K562 (cell line): ENCODE data around the gene ANKH. TPM values are rescaled to one million over a fixed set of nuclear protein-coding genes. Genes with fewer than 3 reads are reported as not detected.

Experiments used
- ATAC-seq: fragments of 200-7000 bp; cut with Tn5 transposase; 3 replicates; pipeline ENCODE4 v1.9.1; 2020; ENCODE audit warnings: moderate library complexity
- BruUV-seq: library from RNA; stranded (reverse); fragments of 400-500 nt; replicated peaks from 2 replicates; lab custom pipeline; 2021; lab: Mats Ljungman, UMichigan
- CTCF ChIA-PET: fragments of 300-600 bp; formaldehyde crosslinking; extraction: SDS; loops from one replicate; lab custom pipeline; 2021; ENCODE audit warnings: low intra/inter-chr PET ratio; lab: Yijun Ruan, JAX
- POLR2A ChIA-PET: fragments of 300-600, 350-650 bp; sonication (Branson Sonifier 250); formaldehyde crosslinking; extraction: SDS; loops from one replicate; lab custom pipeline; 2021; ENCODE audit warnings: antibody characterized with exemption, inconsistent platforms; lab: Yijun Ruan, JAX
- DNase-seq, 4 experiments: peaks; one replicate each; pipeline versions ENCODE4 v3.0.0 to v3.0.0-alpha.2; 2011 to 2018; ENCODE audit warnings: low spot score in 3 of 4, mixed read lengths in 3 of 4; ENCODE audit errors: extremely low read depth in 1 of 4
- FAIRE-seq: peaks from 2 replicates; lab custom pipeline; 2011; peaks lifted over from hg19 to GRCh38; lab: Jason Lieb, UNC
- H2AFZ ChIP-seq: 2 replicates; pipeline ENCODE4 v1.6.0; 2011; ENCODE audit warnings: low read depth, low read length, control low read depth, inconsistent platforms
- H3K27ac ChIP-seq: fragments of 200-600 bp; 3 replicates; pipeline ENCODE4 v1.8.0; 2011; ENCODE audit warnings: low read depth, mild to moderate bottlenecking, control low read depth, inconsistent platforms, low read length, moderate library complexity, mixed read lengths; ENCODE audit errors: extremely low read depth
- H3K27me3 ChIP-seq, 2 experiments: fragments of 300-600 bp in 1 of 2; 2 replicates in 1 of 2; 3 replicates in 1 of 2; pipeline versions ENCODE4 v1.6.0 to v1.8.0; 2011; ENCODE audit warnings: inconsistent platforms in 2 of 2, low read length in 2 of 2, mild to moderate bottlenecking in 1 of 2, mixed read lengths in 1 of 2, moderate library complexity in 1 of 2; ENCODE audit not compliant: control insufficient read depth in 2 of 2, insufficient read depth in 2 of 2
- H3K36me3 ChIP-seq: fragments of 300-600 bp; 3 replicates; pipeline ENCODE4 v1.8.0; 2011; ENCODE audit warnings: mild to moderate bottlenecking, low read length, inconsistent platforms; ENCODE audit not compliant: control insufficient read depth, insufficient read depth
- H3K4me1 ChIP-seq, 2 experiments: fragments of 200-600 bp in 1 of 2; replicated peaks in 1 of 2; 2 replicates in 1 of 2; 3 replicates in 1 of 2; pipeline versions ENCODE4 v1.5.1 to v1.8.0; 2011; ENCODE audit warnings: inconsistent platforms in 2 of 2, low read length in 2 of 2, mild to moderate bottlenecking in 1 of 2, mixed read lengths in 1 of 2, moderate library complexity in 1 of 2; ENCODE audit not compliant: control insufficient read depth in 2 of 2, insufficient read depth in 2 of 2
- H3K4me2 ChIP-seq: 2 replicates; pipeline ENCODE4 v1.6.1; 2011; ENCODE audit warnings: low read length, control low read depth, inconsistent platforms, mixed read lengths; ENCODE audit not compliant: insufficient read depth
- H3K4me3 ChIP-seq: fragments of 200-600 bp; sonication (generic), shearing (Covaris generic); 2 replicates; pipeline ENCODE4 v1.5.1; 2016; ENCODE audit warnings: control low read depth, inconsistent platforms
- H3K79me2 ChIP-seq: fragments of 200-600 bp; 3 replicates; pipeline ENCODE4 v1.8.0; 2011; ENCODE audit warnings: low read length, inconsistent platforms; ENCODE audit not compliant: control insufficient read depth, insufficient read depth
- H3K9ac ChIP-seq, 2 experiments: 2 replicates each; pipeline versions ENCODE4 v1.6.0 to v1.6.1; 2011; ENCODE audit warnings: low read depth in 2 of 2, low read length in 2 of 2, control low read depth in 1 of 2, inconsistent platforms in 1 of 2, mild to moderate bottlenecking in 1 of 2, mixed read lengths in 1 of 2; ENCODE audit not compliant: insufficient read depth in 1 of 2
- H3K9me1 ChIP-seq: one replicate; pipeline ENCODE4 v1.6.0; 2011; ENCODE audit warnings: inconsistent platforms, mild to moderate bottlenecking, low read length, moderate library complexity; ENCODE audit not compliant: control insufficient read depth, insufficient read depth
- H3K9me3 ChIP-seq: replicated peaks from 2 replicates; pipeline ENCODE4 v1.5.1; 2011; ENCODE audit warnings: low read depth, low read length, inconsistent platforms; ENCODE audit not compliant: control insufficient read depth, insufficient read depth
- H4K20me1 ChIP-seq: replicated peaks from 2 replicates; pipeline ENCODE4 v1.6.1; 2011; ENCODE audit warnings: low read length, inconsistent platforms, mixed read lengths; ENCODE audit not compliant: control insufficient read depth, insufficient read depth
- CEBPB ChIP-seq: fragments of 450-650 bp; IDR thresholded peaks from 2 replicates; pipeline ENCODE4 v1.6.1; 2016; ENCODE audit warnings: missing genetic modification characterization, missing compliant biosample characterization
- CEBPG ChIP-seq, 3 experiments: fragments of 200-800 bp in 1 of 3; sonication (Bioruptor generic) in 1 of 3; sonication (generic) in 1 of 3; formaldehyde crosslinking in 1 of 3; IDR thresholded peaks in 2 of 3; conservative IDR thresholded peaks in 1 of 3; 2 replicates each; pipeline versions ENCODE4 v1.6.1 to v1.8.0; 2016 to 2022; ENCODE audit warnings: missing compliant biosample characterization in 2 of 3, missing genetic modification characterization in 2 of 3, mild to moderate bottlenecking in 1 of 3, missing genetic modification reagents in 1 of 3
- RBM15 ChIP-seq: fragments of 200-400 bp; formaldehyde crosslinking; IDR thresholded peaks from 2 replicates; pipeline ENCODE4 v1.6.1; 2018; ENCODE audit warnings: mild to moderate bottlenecking, low read length, moderate library complexity; ENCODE audit not compliant: insufficient read depth
- TRIM24 ChIP-seq, 2 experiments: fragments of 450-650 bp; IDR thresholded peaks; 2 replicates each; pipeline ENCODE4 v1.6.1; 2016
- ZBED1 ChIP-seq: IDR thresholded peaks from 2 replicates; pipeline ENCODE4 v1.6.1; 2014
- ZSCAN32 ChIP-seq: fragments of 450-650 bp; formaldehyde crosslinking; IDR thresholded peaks from 2 replicates; pipeline ENCODE4 v1.4.0; 2020; ENCODE audit warnings: mild to moderate bottlenecking, moderate library complexity
- WGBS: fragments of 100-300 bp; shearing (Covaris generic); methylation state at CpG from one replicate; pipeline ENCODE4 v1.1.6; 2016; ENCODE audit warnings: low coverage, mixed read lengths; ENCODE audit not compliant: insufficient coverage; ENCODE audit errors: missing lambda C conversion rate; 5-methylcytosine and 5-hydroxymethylcytosine counted together
- in situ Hi-C: fragments of 300-500 bp; cut with MboI; formaldehyde crosslinking; loops from 4 replicates; pipeline ENCODE4 v1.15.0; 2018; ENCODE audit warnings: inconsistent platforms, mixed read lengths
- intact Hi-C: fragments of 100-400 bp; cut with micrococcal nuclease; formaldehyde crosslinking; loops from 2 replicates; pipeline ENCODE4 v1.14.2; 2022
- polyA plus RNA-seq, 8 experiments: library from polyadenylated mRNA; depleted of rRNA in 4 of 8; stranded (reverse) in 5 of 8; unstranded in 3 of 8; fragments of >200 nt; fragmentation: Nextera tagmentation in 2 of 8; fragmentation: Illumina TruSeq in 1 of 8; extraction: Ambion mirVana in 2 of 8; extraction: Trizol in 1 of 8; gene quantifications; 2 replicates each; pipeline versions ENCODE4 v1.2.1 to v1.2.3, GENCODE V29; 2011 to 2014; ENCODE audit warnings: inconsistent platforms in 1 of 8, missing spikeins in 1 of 8
- total RNA-seq, 7 experiments: library from RNA; depleted of rRNA in 6 of 7; stranded (reverse); fragments of >200 nt in 6 of 7; fragmentation: Illumina TruSeq in 2 of 7; extraction: Trizol in 2 of 7; gene quantifications; 2 replicates each; pipeline versions ENCODE4 v1.2.1 to v1.2.3, GENCODE V29; 2011 to 2021; ENCODE audit warnings: low replicate concordance in 1 of 7
- TF ChIP-seq, protein P1 (sequence below), 2 experiments: fragments of 450-650 bp in 1 of 2; sonication (generic) in 1 of 2; formaldehyde crosslinking in 1 of 2; IDR thresholded peaks in 1 of 2; conservative IDR thresholded peaks in 1 of 2; 2 replicates each; pipeline versions ENCODE4 v1.6.1 to v1.8.1; 2016 to 2023; ENCODE audit warnings: mild to moderate bottlenecking in 2 of 2, moderate library complexity in 2 of 2, inconsistent platforms in 1 of 2, missing genetic modification reagents in 1 of 2
- TF ChIP-seq, protein P2 (sequence below): fragments of 250-450 bp; sonication (Bioruptor Pico); IDR thresholded peaks from 2 replicates; pipeline ENCODE4 v1.5.0; 2020; ENCODE audit warnings: mild to moderate bottlenecking, borderline replicate concordance
- TF ChIP-seq, protein P3 (sequence below): fragments of 450-650 bp; formaldehyde crosslinking; IDR thresholded peaks from 2 replicates; pipeline ENCODE4 v1.4.0; 2022; ENCODE audit warnings: mild to moderate bottlenecking, moderate library complexity

Gene ANKH
- total and polyA plus RNA-seq, 9 of the 15 experiments (the other 6 are each of a cell fraction or from before 2014, with no cell fraction given): 0.79 to 12.2 (median 4.5) TPM

DNA sequence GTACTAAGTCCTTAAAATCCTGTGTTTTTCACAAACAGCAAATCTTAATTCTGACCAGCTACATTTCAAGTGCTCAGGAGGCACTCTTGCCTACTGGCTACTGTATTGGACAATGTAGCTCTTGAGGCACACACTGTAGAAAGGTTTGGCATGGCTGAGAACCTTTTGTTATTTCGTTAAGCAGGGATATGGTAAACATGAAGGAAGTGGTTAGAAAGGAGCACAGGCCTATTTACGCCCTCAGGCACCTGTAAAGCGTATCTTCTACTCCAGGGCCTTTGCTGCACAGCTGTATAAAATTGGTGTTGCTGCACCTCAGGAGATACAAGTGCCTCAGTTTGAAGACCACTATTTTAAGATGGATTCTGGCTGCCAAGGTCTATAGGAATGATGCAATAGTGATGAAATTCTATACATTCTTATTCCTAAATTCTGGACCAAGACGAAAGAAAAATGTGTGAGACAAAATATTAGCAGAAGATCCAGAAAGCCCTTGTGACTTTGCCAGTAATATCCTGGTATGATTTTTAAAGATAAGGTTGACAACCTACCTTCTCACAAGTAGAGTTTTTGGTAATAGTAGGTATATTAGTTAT, 216.3 kb downstream of the ANKH start:
- Histone ChIP-seq H3K4me1 (no peaks in the 10 kb centered on the region), H3K36me3 (no peaks in the 10 kb centered on the region), H4K20me1 (no peaks in the 10 kb centered on the region), H3K79me2 (no peaks in the 10 kb centered on the region)
- intact Hi-C loops: loop anchor here (10.0 kb wide), 1 partner anchor 550 kb away; no protein-coding TSS in a partner anchor
- CTCF ChIA-PET: no interaction called here
- DNase-seq: no peak
- BruUV-seq: no TSS peak
- no peak for TF ChIP-seq CEBPG (CRISPR knock-in tag; IDR thresholded peaks at IDR 0.05)
- peak; percentile 80 to 88 for TF ChIP-seq CEBPG (tag; conservative IDR thresholded peaks at IDR 0.05 in 1 of 2, IDR thresholded peaks at IDR 0.05 in 1 of 2)
- TF ChIP-seq, protein P1, sequence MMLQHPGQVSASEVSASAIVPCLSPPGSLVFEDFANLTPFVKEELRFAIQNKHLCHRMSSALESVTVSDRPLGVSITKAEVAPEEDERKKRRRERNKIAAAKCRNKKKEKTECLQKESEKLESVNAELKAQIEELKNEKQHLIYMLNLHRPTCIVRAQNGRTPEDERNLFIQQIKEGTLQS (IDR thresholded peaks at IDR 0.05): peak; percentile 69
- TF ChIP-seq, protein P1 (CRISPR knock-in tag; conservative IDR thresholded peaks at IDR 0.05): no peak
- no peak for TF ChIP-seq ZBED1
- peak in 1 of 2 experiments; percentile 60; a peak in 1 of 4 replicates for TF ChIP-seq TRIM24 (IDR thresholded peaks at IDR 0.05)
- TF ChIP-seq RBM15: no peak
- TF ChIP-seq, protein P2, sequence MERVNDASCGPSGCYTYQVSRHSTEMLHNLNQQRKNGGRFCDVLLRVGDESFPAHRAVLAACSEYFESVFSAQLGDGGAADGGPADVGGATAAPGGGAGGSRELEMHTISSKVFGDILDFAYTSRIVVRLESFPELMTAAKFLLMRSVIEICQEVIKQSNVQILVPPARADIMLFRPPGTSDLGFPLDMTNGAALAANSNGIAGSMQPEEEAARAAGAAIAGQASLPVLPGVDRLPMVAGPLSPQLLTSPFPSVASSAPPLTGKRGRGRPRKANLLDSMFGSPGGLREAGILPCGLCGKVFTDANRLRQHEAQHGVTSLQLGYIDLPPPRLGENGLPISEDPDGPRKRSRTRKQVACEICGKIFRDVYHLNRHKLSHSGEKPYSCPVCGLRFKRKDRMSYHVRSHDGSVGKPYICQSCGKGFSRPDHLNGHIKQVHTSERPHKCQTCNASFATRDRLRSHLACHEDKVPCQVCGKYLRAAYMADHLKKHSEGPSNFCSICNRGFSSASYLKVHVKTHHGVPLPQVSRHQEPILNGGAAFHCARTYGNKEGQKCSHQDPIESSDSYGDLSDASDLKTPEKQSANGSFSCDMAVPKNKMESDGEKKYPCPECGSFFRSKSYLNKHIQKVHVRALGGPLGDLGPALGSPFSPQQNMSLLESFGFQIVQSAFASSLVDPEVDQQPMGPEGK (CRISPR knock-in tag): no peak
- TF ChIP-seq, protein P3, sequence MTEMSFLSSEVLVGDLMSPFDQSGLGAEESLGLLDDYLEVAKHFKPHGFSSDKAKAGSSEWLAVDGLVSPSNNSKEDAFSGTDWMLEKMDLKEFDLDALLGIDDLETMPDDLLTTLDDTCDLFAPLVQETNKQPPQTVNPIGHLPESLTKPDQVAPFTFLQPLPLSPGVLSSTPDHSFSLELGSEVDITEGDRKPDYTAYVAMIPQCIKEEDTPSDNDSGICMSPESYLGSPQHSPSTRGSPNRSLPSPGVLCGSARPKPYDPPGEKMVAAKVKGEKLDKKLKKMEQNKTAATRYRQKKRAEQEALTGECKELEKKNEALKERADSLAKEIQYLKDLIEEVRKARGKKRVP (CRISPR knock-in tag): 0 out of 2 replicates have a peak, but pooled peaks have one; percentile 25
- TF ChIP-seq ZSCAN32: peak; percentile 69; the same call in 1 of the 2 replicates
- peak; percentile 58 for TF ChIP-seq CEBPB (tag)
- TF ChIP-seq, all 486 proteins: peak for 6
- no peak for FAIRE-seq
- Histone ChIP-seq H2AFZ (no peak overlapping the region), H3K4me2 (no peak overlapping the region), H3K27me3 (no peaks in the 10 kb centered on the region; a peak in 4 of 5 replicates), H3K9me3 (no peaks in the 10 kb centered on the region), H3K9me1 (no peaks in the 10 kb centered on the region), H3K9ac (no peak overlapping the region), H3K4me3 (no peak overlapping the region), H3K27ac (no peak overlapping the region)
- 2% methylated on average over 4 of the region's 4 CpGs for WGBS
- in situ Hi-C loops: no loop called here
- POLR2A ChIA-PET: interaction anchor here (0.8 to 1.2 kb wide), 3 partner anchors 19 to 294 kb away, joined by 3 to 4 read pairs (median 3); no protein-coding TSS in a partner anchor
- ATAC-seq: peak; percentile 49
